K562 (cell line): ENCODE results near the gene RTL10. TPM values are rescaled to one million over a fixed set of nuclear protein-coding genes. Genes with fewer than 3 reads are reported as not detected.

Source experiments
- ATAC-seq: fragments of 200-7000 bp; cut with Tn5 transposase; 3 replicates; pipeline ENCODE4 v1.9.1; 2020; ENCODE audit warnings: moderate library complexity
- BruUV-seq: library from RNA; stranded (reverse); fragments of 400-500 nt; replicated peaks from 2 replicates; lab custom pipeline; 2021; lab: Mats Ljungman, UMichigan
- CTCF ChIA-PET: fragments of 300-600 bp; formaldehyde crosslinking; extraction: SDS; loops from one replicate; lab custom pipeline; 2021; ENCODE audit warnings: low intra/inter-chr PET ratio; lab: Yijun Ruan, JAX
- POLR2A ChIA-PET: fragments of 300-600, 350-650 bp; sonication (Branson Sonifier 250); formaldehyde crosslinking; extraction: SDS; loops from one replicate; lab custom pipeline; 2021; ENCODE audit warnings: antibody characterized with exemption, inconsistent platforms; lab: Yijun Ruan, JAX
- DNase-seq, 4 experiments: peaks; one replicate each; pipeline versions ENCODE4 v3.0.0 to v3.0.0-alpha.2; 2011 to 2018; ENCODE audit warnings: low spot score in 3 of 4, mixed read lengths in 3 of 4; ENCODE audit errors: extremely low read depth in 1 of 4
- FAIRE-seq: peaks from 2 replicates; lab custom pipeline; 2011; peaks lifted over from hg19 to GRCh38; lab: Jason Lieb, UNC
- H2AFZ ChIP-seq: 2 replicates; pipeline ENCODE4 v1.6.0; 2011; ENCODE audit warnings: low read depth, low read length, control low read depth, inconsistent platforms
- H3K27ac ChIP-seq: fragments of 200-600 bp; 3 replicates; pipeline ENCODE4 v1.8.0; 2011; ENCODE audit warnings: low read depth, mild to moderate bottlenecking, control low read depth, inconsistent platforms, low read length, moderate library complexity, mixed read lengths; ENCODE audit errors: extremely low read depth
- H3K27me3 ChIP-seq, 2 experiments: fragments of 300-600 bp in 1 of 2; 2 replicates in 1 of 2; 3 replicates in 1 of 2; pipeline versions ENCODE4 v1.6.0 to v1.8.0; 2011; ENCODE audit warnings: inconsistent platforms in 2 of 2, low read length in 2 of 2, mild to moderate bottlenecking in 1 of 2, mixed read lengths in 1 of 2, moderate library complexity in 1 of 2; ENCODE audit not compliant: control insufficient read depth in 2 of 2, insufficient read depth in 2 of 2
- H3K36me3 ChIP-seq: fragments of 300-600 bp; 3 replicates; pipeline ENCODE4 v1.8.0; 2011; ENCODE audit warnings: mild to moderate bottlenecking, low read length, inconsistent platforms; ENCODE audit not compliant: control insufficient read depth, insufficient read depth
- H3K4me1 ChIP-seq, 2 experiments: fragments of 200-600 bp in 1 of 2; replicated peaks in 1 of 2; 2 replicates in 1 of 2; 3 replicates in 1 of 2; pipeline versions ENCODE4 v1.5.1 to v1.8.0; 2011; ENCODE audit warnings: inconsistent platforms in 2 of 2, low read length in 2 of 2, mild to moderate bottlenecking in 1 of 2, mixed read lengths in 1 of 2, moderate library complexity in 1 of 2; ENCODE audit not compliant: control insufficient read depth in 2 of 2, insufficient read depth in 2 of 2
- H3K4me2 ChIP-seq: 2 replicates; pipeline ENCODE4 v1.6.1; 2011; ENCODE audit warnings: low read length, control low read depth, inconsistent platforms, mixed read lengths; ENCODE audit not compliant: insufficient read depth
- H3K4me3 ChIP-seq: fragments of 200-600 bp; sonication (generic), shearing (Covaris generic); 2 replicates; pipeline ENCODE4 v1.5.1; 2016; ENCODE audit warnings: control low read depth, inconsistent platforms
- H3K79me2 ChIP-seq: fragments of 200-600 bp; 3 replicates; pipeline ENCODE4 v1.8.0; 2011; ENCODE audit warnings: low read length, inconsistent platforms; ENCODE audit not compliant: control insufficient read depth, insufficient read depth
- H3K9ac ChIP-seq, 2 experiments: 2 replicates each; pipeline versions ENCODE4 v1.6.0 to v1.6.1; 2011; ENCODE audit warnings: low read depth in 2 of 2, low read length in 2 of 2, control low read depth in 1 of 2, inconsistent platforms in 1 of 2, mild to moderate bottlenecking in 1 of 2, mixed read lengths in 1 of 2; ENCODE audit not compliant: insufficient read depth in 1 of 2
- H3K9me1 ChIP-seq: one replicate; pipeline ENCODE4 v1.6.0; 2011; ENCODE audit warnings: inconsistent platforms, mild to moderate bottlenecking, low read length, moderate library complexity; ENCODE audit not compliant: control insufficient read depth, insufficient read depth
- H3K9me3 ChIP-seq: replicated peaks from 2 replicates; pipeline ENCODE4 v1.5.1; 2011; ENCODE audit warnings: low read depth, low read length, inconsistent platforms; ENCODE audit not compliant: control insufficient read depth, insufficient read depth
- H4K20me1 ChIP-seq: replicated peaks from 2 replicates; pipeline ENCODE4 v1.6.1; 2011; ENCODE audit warnings: low read length, inconsistent platforms, mixed read lengths; ENCODE audit not compliant: control insufficient read depth, insufficient read depth
- ARNT ChIP-seq, 2 experiments: fragments of 450-650 bp; IDR thresholded peaks; 2 replicates each; pipeline ENCODE4 v1.6.1; 2016; ENCODE audit warnings: mild to moderate bottlenecking in 1 of 2
- CTCF ChIP-seq, 3 experiments: IDR thresholded peaks in 2 of 3; conservative IDR thresholded peaks in 1 of 3; 2 replicates each; pipeline ENCODE4 v1.5.1; 2011 to 2012; ENCODE audit warnings: low read length in 3 of 3, mild to moderate bottlenecking in 3 of 3, control low read depth in 2 of 3, improper control_type of control experiment in 1 of 3, inconsistent platforms in 1 of 3, low read depth in 1 of 3, mixed read lengths in 1 of 3, moderate library complexity in 1 of 3; ENCODE audit not compliant: insufficient read depth in 2 of 3
- GATAD2A ChIP-seq: fragments of 450-650 bp; IDR thresholded peaks from 2 replicates; pipeline ENCODE4 v1.6.1; 2017
- HDGF ChIP-seq: fragments of 450-650 bp; IDR thresholded peaks from 2 replicates; pipeline ENCODE4 v1.6.1; 2016
- PRMT5 ChIP-seq: sonication (generic); formaldehyde crosslinking; IDR thresholded peaks from 2 replicates; pipeline ENCODE4 v1.5.0; 2020; ENCODE audit warnings: missing genetic modification reagents
- SETDB1 ChIP-seq: IDR thresholded peaks from one replicate; pipeline ENCODE4 v1.6.1; 2012; ENCODE audit warnings: low read length, control low read depth, inconsistent platforms
- TAF1 ChIP-seq: IDR thresholded peaks from 2 replicates; pipeline ENCODE4 v1.6.1; 2011; ENCODE audit warnings: mild to moderate bottlenecking, low read length, moderate library complexity; ENCODE audit not compliant: insufficient read depth, control insufficient read depth, severe bottlenecking; ENCODE audit errors: extremely low read depth
- TAF15 ChIP-seq: fragments of 200-400 bp; formaldehyde crosslinking; IDR thresholded peaks from 2 replicates; pipeline ENCODE4 v1.6.1; 2017; ENCODE audit warnings: mild to moderate bottlenecking, low read depth, low read length, moderate library complexity
- TSC22D4 ChIP-seq: fragments of 450-650 bp; IDR thresholded peaks from 2 replicates; pipeline ENCODE4 v1.6.1; 2016; ENCODE audit warnings: missing genetic modification characterization, missing biosample characterization, control low read depth
- ZNF239 ChIP-seq: fragments of 250-450 bp; sonication (Bioruptor Pico); IDR thresholded peaks from 2 replicates; pipeline ENCODE4 v1.4.0; 2020; ENCODE audit warnings: mild to moderate bottlenecking
- WGBS: fragments of 100-300 bp; shearing (Covaris generic); methylation state at CpG from one replicate; pipeline ENCODE4 v1.1.6; 2016; ENCODE audit warnings: low coverage, mixed read lengths; ENCODE audit not compliant: insufficient coverage; ENCODE audit errors: missing lambda C conversion rate; 5-methylcytosine and 5-hydroxymethylcytosine counted together
- in situ Hi-C: fragments of 300-500 bp; cut with MboI; formaldehyde crosslinking; loops from 4 replicates; pipeline ENCODE4 v1.15.0; 2018; ENCODE audit warnings: inconsistent platforms, mixed read lengths
- intact Hi-C: fragments of 100-400 bp; cut with micrococcal nuclease; formaldehyde crosslinking; loops from 2 replicates; pipeline ENCODE4 v1.14.2; 2022
- polyA plus RNA-seq, 8 experiments: library from polyadenylated mRNA; depleted of rRNA in 4 of 8; stranded (reverse) in 5 of 8; unstranded in 3 of 8; fragments of >200 nt; fragmentation: Nextera tagmentation in 2 of 8; fragmentation: Illumina TruSeq in 1 of 8; extraction: Ambion mirVana in 2 of 8; extraction: Trizol in 1 of 8; gene quantifications; 2 replicates each; pipeline versions ENCODE4 v1.2.1 to v1.2.3, GENCODE V29; 2011 to 2014; ENCODE audit warnings: inconsistent platforms in 1 of 8, missing spikeins in 1 of 8
- total RNA-seq, 7 experiments: library from RNA; depleted of rRNA in 6 of 7; stranded (reverse); fragments of >200 nt in 6 of 7; fragmentation: Illumina TruSeq in 2 of 7; extraction: Trizol in 2 of 7; gene quantifications; 2 replicates each; pipeline versions ENCODE4 v1.2.1 to v1.2.3, GENCODE V29; 2011 to 2021; ENCODE audit warnings: low replicate concordance in 1 of 7
- TF ChIP-seq, protein P1 (sequence below), 2 experiments: fragments of 450-650 bp; formaldehyde crosslinking in 1 of 2; IDR thresholded peaks; 2 replicates each; pipeline versions ENCODE4 v1.4.0 to v1.6.1; 2014 to 2020; ENCODE audit warnings: mild to moderate bottlenecking in 2 of 2, borderline replicate concordance in 1 of 2, low read depth in 1 of 2

Gene RTL10
- total and polyA plus RNA-seq, 9 of the 15 experiments (the other 6 are each of a cell fraction or from before 2014, with no cell fraction given) = 19.8 to 75.5 (median 32.5) TPM

- BruUV-seq = no TSS peak
- no peak for FAIRE-seq
- no peak for ATAC-seq
- Histone ChIP-seq H3K36me3 (no peaks in the 10 kb centered on the region; the same call in 2 of the 3 replicates), H3K79me2 (no peaks in the 10 kb centered on the region), H3K4me1 (peaks cover 22 to 81% of the 10 kb centered on the region in 2 experiments), H2AFZ (no peak overlapping the region), H3K9me1 (no peaks in the 10 kb centered on the region), H3K27ac (no peak overlapping the region), H3K4me2 (no peak overlapping the region), H3K9me3 (no peaks in the 10 kb centered on the region), H3K4me3 (no peak overlapping the region), H4K20me1 (no peaks in the 10 kb centered on the region; the same call in 1 of the 2 replicates), H3K27me3 (no peaks in the 10 kb centered on the region), H3K9ac (peak overlapping the region in 1 of 2 experiments; percentile 40; a peak in 2 of 4 replicates)
- intact Hi-C loops (loop anchor here (5.0 kb wide), 1 partner anchor 34 kb away; the partner anchor contains the start of genes GNB1L and RTL10), in situ Hi-C loops (no loop called here)
- WGBS = 67% methylated on average over 17 of the region's 17 CpGs
- POLR2A ChIA-PET = interaction anchor here (0.7 to 5.0 kb wide), 8 partner anchors 9 to 387 kb away, joined by 3 to 31 read pairs (median 3); no protein-coding TSS in a partner anchor
- no peak for DNase-seq
- CTCF ChIA-PET = no interaction called here
- TF ChIP-seq TAF1 = no peak
- TF ChIP-seq ZNF239 (CRISPR knock-in tag) = no peak
- TF ChIP-seq, protein P1, sequence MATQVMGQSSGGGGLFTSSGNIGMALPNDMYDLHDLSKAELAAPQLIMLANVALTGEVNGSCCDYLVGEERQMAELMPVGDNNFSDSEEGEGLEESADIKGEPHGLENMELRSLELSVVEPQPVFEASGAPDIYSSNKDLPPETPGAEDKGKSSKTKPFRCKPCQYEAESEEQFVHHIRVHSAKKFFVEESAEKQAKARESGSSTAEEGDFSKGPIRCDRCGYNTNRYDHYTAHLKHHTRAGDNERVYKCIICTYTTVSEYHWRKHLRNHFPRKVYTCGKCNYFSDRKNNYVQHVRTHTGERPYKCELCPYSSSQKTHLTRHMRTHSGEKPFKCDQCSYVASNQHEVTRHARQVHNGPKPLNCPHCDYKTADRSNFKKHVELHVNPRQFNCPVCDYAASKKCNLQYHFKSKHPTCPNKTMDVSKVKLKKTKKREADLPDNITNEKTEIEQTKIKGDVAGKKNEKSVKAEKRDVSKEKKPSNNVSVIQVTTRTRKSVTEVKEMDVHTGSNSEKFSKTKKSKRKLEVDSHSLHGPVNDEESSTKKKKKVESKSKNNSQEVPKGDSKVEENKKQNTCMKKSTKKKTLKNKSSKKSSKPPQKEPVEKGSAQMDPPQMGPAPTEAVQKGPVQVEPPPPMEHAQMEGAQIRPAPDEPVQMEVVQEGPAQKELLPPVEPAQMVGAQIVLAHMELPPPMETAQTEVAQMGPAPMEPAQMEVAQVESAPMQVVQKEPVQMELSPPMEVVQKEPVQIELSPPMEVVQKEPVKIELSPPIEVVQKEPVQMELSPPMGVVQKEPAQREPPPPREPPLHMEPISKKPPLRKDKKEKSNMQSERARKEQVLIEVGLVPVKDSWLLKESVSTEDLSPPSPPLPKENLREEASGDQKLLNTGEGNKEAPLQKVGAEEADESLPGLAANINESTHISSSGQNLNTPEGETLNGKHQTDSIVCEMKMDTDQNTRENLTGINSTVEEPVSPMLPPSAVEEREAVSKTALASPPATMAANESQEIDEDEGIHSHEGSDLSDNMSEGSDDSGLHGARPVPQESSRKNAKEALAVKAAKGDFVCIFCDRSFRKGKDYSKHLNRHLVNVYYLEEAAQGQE (IDR thresholded peaks at IDR 0.05; ENCODE audit: borderline replicate concordance) = no peak
- TF ChIP-seq, protein P1 (CRISPR knock-in tag; IDR thresholded peaks at IDR 0.05; ENCODE audit: low read depth) = no peak
- 0 out of 2 replicates have a peak, but pooled peaks have one; percentile 13 for TF ChIP-seq TSC22D4 (tag)
- 0 out of 2 replicates have a peak, but pooled peaks have one; percentile 8 for TF ChIP-seq PRMT5 (CRISPR knock-in tag)
- TF ChIP-seq SETDB1 = peak; percentile 72
- no peak for TF ChIP-seq TAF15
- peak in 2 of 3 experiments; percentile 13 to 21; a peak in 1 of 6 replicates for TF ChIP-seq CTCF (IDR thresholded peaks at IDR 0.05 in 2 of 3, conservative IDR thresholded peaks at IDR 0.05 in 1 of 3; ENCODE audit: insufficient read depth in 2 of 3, low read depth in 1 of 3, low read length in 3 of 3)
- no peak for TF ChIP-seq GATAD2A
- 0 out of 2 replicates have a peak, but pooled peaks have one; percentile 52 for TF ChIP-seq HDGF
- no peak for TF ChIP-seq ARNT (IDR thresholded peaks at IDR 0.05)
Observed at GRCh38 chr22:19818324-19819207, 36.1 kb downstream of the RTL10 start.
